NCI-H2081 treated with DMSO at 0.1 percent for 48 hours (cell line): ENCODE measurements around the gene RPIA.
"Not testable (repeated sequence)": the region's sequence is repeated elsewhere in the genome, so short reads cannot be mapped to it uniquely, and the experiment has no call there.

Experiments
- DNase-seq: peaks from one replicate; lab custom pipeline; 2025; lab: John Stamatoyannopoulos, UW

The RPIA gene

DNA sequence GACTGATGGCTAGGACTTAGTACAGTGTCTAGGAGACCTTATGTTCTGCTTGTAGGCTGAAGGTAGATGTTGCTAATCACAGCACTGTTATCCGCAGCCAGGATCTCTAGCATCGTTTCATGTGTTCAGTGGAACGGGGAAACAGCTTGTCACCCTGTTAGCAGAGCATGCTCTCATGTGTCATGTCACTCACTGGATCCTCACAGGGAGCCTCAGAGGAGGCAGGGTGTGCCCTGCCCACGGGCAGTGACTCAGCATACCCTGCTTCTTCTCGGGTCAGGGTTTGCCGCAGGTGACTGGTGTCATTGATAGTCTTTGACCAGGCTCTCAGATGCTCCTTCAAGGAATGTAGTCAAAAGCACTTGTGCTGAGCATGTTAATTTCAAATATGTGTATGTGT lies 44.4 kb downstream of the RPIA start:
- no peak for DNase-seq

DNA sequence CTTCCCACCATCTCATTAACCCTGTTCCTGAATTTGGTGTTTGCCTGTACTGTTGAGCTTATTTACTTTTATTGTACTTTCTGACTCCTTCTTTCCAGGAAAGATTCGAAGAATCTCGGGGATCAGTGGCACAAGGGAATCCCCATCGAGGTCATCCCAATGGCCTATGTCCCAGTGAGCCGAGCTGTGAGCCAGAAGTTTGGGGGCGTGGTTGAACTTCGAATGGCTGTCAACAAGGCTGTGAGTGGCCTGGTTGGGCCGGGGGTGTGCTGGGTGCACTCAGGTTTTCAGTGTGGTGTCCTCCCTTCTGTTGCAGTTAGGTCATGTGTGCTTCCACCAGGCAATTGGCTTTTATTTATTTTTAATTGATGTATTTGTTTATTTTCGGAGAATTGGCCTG lies 45.0 kb downstream of the RPIA start:
- DNase-seq: no peak

DNA sequence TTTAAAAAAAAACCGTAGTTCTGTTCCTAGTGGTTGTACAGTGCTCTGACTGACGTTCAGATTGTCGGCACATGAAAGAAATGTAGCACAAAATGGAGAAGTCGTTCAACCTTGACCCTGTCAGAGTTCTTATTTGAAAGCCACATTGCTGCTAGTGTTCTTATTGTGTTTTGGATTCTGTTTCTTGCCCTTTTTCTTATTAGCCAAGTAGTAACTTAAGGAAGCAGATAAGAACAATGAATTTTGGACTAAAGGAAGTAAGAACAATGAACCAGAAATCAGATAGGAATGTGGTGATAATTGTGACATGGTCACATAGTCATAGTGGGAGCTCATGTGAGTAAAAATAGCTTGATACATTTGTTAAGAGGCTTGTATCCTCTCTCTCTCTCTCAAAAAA lies 45.9 kb downstream of the RPIA start:
- DNase-seq: no peak

DNA sequence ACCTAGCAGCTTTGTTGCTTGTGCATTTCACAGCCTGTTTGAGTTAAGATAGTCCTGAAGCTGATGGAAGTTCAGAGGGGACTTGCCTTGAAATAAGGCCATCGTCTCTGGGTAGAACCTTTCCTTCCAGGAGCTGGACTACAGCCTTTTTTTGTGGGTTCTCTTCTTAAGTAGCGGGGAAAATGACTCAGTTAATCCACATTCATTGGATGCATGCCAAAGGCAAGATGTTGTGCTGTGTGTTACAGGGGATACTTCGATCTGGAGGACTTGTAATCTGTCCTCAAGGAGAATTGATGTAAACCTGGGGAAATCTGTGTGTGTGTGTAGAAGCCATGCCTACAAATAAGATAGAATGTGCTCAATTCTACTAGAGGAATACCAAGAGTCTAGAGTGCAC lies 46.8 kb downstream of the RPIA start:
- DNase-seq: no peak

DNA sequence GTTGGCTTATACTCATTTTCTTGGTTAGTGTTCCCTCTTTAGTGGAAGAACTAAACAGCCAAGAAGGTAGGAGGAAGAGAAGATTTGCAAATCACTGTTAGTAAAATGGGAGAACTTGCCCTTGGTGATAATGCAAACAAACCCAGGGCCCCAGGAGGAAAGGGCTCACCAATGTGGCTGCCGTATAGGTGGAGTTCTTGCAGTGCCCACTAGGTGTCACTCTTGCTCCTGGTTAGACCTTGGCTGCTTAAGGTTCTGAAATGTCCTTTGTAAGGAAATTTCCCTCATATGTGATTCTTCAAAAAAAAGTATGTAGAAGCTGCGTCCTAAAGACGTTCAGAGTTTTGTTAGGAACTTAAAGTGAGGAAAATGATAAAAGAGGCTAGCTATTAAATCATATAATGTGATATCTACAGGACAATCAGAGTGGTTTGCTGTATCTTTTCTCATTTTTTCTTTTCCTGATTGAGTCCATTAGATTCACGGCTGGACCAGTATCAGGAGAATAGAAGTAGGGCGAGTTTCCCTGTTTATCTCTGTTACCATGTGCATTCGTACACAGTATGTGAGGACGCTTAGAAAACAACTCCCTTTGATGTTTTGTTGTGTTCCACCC lies 48.6 kb downstream of the RPIA start:
- peak; percentile 2 for DNase-seq

DNA sequence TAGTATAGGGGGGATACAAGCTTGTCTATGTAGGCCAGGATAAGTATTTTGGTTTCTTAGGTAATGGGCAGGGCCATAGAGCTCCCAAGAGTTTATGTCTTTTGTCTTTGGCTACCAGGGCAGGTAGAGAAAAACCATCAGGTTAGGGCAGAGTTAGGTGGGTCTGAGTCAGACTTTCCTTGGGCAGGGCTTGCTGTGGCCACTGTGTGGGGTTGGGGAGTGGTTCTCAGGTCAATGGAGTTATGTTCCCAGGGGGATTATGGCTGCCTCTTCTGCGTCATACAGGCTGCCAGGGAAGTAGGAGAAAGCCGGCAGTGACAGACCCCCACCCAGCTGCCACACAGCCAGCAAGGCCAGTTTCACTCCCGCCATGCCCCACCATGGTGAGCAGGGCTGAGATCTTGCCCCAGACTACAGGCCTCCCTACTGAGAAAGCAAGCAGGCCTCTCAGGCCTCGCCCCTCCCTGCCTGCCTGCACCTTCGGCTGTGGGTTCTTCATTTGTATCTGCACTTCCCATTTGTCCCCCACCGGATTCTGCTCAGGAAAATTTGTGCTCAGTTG lies 55.5 kb downstream of the RPIA start:
- no peak for DNase-seq

DNA sequence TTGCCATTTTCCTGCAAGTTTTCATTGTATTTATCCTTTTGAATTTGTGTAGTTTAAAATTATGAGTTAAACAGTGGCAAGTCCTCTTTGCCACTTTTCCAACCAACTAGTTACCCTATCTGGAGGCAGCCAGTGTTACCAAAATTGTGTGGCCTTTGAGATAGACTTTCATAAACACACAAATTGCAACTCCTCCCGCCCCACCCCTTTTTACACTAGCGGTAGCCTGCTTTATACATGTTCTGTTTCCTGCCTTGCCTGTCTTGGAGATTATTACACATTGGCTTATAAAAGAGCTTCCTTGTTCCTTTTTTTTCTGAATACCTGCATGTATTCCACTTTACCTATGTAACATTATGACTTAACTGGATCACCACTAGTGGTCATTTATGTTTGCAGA lies 56.5 kb downstream of the RPIA start:
- DNase-seq: no peak

DNA sequence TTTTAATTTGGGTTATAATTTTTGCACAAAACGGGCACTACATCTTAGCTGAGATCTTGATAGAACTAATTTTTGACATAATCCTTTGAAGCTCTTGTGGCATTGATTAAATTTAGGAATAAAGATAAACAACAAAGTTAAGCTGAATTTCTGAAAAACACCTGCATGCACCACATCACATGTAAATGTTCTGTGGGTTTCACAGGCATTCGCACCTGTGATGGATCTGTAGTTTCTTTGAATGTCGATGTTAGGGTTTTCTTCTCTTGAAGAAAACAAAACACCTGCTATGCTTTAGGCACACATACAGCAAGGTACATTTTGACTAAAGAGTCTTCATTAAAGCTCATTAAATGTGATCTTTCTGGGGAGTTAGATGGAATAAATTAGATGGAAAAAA lies 60.3 kb downstream of the RPIA start:
- DNase-seq: no peak

DNA sequence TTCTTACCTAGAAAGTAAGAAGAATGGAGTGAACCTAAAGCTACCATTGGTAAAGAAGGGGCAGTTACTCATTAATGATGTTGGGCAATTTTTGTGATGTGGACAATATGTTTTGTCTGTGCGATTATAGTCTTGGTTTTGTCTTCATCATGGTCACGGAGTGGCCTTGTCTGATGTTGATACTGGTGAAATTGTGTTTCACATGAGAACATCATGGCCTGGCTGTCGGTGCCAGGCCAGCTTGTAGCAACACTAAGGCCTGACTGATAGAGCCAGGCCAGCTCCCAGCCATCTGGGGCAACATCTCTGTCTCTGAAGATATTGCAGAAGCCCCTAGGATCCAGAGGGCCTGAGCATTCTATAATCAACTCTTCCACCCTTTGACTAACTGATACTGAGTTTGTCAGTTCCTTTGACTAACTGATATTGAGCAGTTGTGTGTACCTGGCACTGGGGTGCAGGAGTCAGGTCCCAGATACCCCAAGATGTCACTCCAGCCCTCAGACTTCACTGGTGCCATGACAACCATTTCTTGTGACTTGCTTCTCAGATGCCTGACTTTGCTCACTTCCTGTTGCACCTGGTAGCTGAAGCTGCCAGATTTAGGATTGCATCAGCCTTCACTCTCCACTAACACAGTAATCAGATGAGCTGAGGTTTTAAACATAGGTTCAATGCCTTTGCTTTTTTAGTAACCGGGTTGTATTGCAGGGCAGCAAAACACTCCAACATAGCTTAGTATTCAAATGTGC lies 62.5 kb downstream of the RPIA start:
- DNase-seq: no peak

DNA sequence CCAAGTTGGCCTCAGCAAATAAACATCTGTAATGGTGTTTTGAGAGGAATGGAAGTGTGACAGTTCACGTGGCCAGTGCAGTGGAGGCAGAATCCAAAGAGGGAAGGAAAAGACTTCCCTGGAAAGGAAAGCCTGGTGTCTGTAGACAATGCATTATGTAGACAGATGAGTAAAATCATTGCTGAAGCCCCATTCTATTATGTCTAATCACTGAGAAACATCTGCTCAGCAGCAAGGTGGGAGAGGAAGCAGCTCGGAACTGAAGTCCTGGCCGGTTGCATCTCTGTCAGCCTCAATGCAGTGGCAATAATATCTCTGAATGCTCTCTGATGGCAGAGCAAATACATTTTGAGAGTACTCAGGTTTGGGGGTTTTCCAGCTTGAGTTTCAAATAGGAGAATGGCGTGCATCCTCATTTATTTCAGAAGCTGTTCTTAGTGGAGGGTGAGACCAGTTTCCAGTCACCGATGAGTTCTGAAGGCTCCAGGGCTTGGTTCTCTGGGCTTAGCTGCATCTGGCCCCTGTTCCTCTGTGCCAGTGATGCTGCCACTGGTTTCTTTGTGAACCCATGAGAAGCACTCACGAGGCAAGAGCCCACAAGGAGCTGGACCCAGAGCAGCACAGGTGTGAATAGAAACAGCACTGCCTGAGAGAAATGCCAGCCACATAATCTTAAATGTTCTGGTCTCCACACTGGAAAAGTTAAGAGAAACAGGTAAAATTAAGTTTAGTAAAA lies 63.3 kb downstream of the RPIA start:
- no peak for DNase-seq

DNA sequence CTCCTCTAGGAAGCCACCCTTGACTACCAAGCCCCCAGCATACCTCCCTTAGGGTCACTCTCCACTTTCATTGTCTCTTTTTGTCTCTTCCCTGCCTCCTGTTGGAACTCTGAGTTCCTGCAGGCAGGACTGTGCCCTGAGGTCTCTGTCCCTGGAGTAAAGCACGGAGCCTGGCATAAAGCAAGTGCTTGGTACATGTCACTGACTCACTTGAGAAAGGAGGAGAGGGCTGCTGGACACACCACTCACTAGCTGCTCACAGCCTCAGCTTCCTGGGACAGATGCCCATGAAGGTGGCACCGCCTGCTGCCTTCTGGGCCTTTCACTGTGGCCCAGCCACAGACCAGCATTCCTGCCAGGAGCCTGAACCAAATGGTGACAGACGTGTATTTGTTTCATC lies 64.4 kb downstream of the RPIA start:
- no peak for DNase-seq

DNA sequence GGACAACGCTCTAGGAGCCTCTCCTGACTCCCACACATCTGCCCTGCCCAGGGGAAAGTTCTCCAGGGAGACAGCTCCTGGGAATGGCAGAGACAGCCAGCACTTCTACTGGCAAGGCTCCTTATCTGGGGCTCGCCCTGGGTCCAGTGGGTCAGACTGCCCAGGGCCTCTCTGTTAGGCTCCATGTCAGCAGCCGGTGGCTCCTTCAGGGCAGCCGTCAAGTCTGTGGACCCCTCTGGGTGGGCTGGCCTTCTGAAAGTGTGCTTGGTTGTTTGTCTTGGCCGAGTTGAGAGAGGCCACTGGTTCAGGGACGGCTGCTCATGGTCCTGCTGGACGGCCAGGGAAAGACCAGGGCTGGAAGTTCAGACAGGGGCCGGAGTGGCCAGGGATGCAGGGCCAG lies 65.6 kb downstream of the RPIA start:
- no peak for DNase-seq

DNA sequence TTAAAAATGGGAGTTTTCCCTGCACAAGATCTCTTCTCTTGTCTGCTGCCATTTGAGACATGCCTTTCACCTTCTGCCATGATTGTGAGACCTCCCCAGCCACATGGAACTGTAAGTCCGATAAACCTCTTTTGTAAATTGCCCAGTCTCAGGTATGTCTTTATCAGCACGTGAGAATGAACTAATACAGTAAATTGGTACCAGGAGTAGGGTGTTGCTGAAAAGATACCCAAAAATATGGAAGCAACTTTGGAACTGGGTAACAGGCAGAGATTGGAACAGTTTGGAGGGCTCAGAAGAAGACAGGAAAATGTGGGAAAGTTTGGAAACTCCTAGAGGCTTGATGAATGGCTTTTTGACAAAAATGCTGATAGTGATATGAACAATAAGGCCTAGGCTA lies 67.2 kb downstream of the RPIA start:
- DNase-seq: not testable (repeated sequence)

DNA sequence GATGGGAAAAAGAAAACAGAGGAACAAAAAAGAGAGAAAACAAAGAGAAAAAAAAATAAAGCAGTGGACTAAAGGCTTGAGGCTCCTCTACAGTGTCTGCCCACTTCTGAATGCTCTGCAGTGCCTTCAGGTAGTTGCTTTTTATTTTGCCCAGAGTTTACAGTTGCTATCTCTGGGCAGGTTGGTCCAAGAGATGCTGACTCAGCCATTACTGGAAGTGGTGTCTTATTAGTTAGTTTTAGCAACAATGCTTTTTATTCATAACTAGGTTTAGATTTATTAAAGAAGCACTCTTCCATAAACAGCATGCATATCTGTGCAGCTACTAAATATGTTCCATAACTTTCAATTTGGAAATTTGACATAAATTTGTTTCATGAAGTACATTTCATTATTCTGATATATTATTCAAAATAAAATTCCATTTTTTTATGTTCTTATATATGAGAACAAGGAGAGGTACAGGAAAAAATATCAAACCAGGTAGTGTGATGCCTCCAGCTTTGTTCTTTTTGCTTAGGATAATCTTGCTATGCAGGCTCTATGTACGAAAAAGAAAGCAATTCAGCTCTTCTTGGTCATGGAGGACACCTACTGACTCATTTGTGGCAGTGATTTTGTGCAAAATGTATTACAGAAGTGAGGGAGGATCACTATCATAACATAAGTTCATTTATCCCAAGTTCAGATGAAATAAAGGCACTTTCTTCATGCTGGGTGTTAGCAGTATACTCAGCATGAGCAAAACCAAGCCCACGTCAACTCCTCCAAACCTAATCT lies 69.5 kb downstream of the RPIA start:
- no peak for DNase-seq

DNA sequence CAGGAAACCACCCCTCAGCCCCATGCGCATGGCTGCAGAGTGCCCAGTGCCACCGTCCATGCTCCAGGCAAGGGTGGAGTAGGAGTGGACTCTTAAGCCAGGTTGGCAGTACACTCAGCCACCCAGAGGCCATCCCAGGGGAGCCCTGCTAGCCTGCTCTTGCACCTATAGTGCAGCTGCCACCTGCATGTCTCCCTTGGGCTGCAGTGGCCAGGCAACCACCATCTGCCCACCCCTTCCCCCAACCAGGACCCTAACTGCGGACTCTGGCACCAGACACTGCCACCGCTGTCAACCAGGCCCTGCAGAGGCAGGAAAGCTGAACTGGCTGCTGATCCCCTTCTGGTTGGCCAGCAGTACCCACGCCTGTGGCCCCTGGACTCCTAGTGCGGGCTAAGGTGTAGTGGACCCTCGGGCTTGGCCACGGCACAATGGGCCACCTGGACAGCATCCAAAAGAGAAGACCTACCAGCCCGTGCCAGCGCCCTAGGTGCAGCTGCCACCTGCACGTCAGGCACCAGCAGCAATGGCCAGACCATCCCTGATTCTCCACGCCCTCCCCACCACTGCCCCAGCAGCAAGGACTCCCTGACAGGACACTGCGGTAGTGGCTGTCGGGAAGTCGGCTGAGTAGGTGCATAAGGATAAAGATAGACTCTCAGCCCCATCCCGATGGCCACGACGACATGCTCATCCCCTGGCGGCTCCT lies 72.8 kb downstream of the RPIA start:
- DNase-seq: no peak

DNA sequence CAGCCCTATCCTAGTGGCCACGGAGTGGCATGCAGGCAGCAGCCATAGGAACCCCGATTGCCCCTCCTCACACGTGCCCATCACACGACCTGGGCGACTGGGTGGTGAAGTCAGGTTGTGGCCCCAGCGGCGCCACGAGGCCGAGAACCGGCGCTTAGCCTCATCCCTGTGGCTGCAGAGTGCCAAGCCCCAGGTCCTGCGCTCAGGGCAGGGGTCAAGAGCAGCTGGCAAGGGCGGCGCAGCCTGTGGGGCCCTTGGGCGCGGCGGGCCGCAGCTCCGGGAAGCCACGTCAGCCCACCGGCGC lies 73.3 kb downstream of the RPIA start:
- DNase-seq: no peak

DNA sequence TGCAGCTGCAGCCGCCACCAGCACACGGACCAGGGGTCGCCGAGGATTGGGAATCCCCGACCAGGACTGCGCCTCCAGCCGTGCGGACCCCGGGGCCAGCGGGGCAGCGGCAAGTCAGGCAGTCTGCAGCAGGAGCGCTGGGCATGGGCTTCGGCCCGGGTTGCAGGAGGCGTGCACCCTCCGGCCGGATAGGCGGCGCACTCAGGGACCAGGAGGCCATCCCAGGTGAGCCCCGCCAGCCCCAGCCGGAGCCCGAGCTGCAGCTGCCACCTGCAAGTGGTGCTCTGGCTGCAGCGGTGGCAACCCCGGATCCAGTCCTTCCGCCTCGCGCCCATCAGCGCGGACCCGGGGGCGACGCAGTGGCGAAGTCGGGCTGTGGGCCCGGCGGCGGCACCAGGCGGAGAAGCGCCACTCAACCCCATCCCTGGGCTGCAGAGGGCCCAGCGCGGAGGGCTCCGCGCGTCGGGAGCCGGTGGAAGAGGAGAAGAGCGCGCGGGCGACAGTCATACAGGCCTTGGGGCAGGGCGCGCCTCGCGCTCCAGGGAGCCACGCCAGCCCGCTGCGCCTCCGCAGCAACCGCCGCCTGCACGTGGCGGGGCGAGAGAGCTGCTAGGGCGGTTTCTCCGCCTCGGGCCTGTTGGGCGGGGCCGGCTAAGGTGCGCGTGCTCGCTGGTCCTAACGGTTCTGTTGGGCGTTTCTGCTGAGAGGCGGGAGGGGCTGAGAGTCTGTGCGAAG lies 73.8 kb downstream of the RPIA start:
- DNase-seq: no peak

DNA sequence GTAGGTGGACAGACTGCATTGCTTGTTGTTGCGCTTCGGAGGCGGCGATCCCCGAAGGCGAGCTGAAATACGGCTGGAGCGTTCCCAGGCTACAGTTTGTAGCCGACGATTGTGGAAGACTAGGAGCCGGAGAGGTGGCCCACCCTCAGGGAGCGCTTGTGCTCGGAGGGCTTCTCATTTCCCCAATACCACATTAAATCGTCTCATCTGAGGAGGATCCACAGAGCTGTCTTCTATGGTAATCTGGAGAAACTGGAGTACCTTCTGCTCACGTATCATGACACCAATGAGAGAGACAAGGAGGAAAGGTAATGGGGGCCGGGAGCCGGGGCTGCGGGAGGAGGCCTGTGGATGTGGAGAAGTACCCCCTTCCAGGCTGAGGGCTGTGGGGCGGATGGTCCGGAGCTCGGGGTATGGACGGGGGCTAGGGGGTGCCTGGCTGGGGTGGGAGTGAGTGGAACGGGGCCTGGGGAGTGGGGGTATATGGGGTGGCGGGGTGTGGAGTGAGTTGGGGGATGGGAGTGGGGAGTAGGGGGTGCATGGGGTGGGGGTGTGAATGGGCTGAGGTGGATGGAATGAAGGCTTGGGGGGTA lies 74.5 kb downstream of the RPIA start:
- DNase-seq: not testable (repeated sequence)

DNA sequence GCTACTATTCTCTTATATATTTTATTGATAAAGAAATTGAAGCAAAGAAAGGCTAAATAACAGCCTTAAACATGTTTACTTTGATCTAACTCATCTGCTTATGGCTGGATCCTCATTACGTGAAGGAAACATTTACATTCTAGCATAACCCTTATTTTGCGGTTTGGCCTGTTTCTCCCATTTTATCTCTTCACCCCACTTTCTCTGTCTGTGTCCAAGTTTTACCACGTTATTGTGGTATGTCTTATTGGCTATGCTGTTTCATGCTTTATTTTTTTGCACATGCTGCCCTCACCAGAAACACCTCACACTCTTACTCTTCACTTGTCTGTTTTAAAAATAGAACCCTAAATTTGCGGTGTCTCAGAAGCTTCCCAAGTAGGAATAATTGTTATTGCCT lies 78.5 kb downstream of the RPIA start:
- no peak for DNase-seq

DNA sequence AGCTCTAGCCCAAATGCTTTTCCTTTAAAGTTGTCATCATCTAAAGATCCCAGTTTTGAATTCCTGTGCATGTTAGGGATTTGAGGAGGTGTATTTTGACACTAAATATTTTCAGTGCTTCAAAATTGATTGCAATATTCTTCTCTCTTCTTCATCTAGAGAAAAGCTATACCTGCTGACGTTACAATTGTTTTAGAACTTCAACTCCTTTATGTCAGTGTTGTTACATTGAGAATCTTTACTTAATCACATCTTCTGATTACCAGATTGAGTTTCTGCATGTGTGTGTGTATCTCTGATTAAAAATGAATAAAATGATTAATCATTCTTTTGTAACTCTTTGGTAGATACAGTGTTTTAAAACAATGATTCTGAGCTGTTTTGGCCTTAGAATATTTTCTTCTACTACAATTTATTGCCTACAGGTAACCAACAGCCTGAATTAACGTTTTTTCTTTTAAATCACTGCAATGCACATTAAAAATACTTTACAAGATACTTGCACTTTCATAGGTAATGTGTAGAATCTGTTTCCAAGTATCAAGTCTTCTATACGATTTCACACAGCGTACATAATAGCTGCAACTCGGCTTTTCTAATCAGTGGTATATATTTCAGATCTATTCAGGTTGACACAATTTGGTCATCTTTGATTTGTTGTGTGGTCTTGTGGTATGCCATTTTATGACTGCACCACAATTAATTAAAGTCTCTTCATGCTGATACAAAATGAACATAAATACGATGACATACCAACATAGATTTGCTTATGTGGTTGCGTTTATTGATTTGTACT lies 82.0 kb downstream of the RPIA start:
- not testable (repeated sequence) for DNase-seq
